Measurements from ENCODE around the gene USP31. TPM values are rescaled to one million over a fixed set of nuclear protein-coding genes. Genes with fewer than 3 reads are reported as not detected.
"Not testable (repeated sequence)": the region's sequence is repeated elsewhere in the genome, so short reads cannot be mapped to it uniquely, and the experiment has no call there.

The USP31 gene
- total RNA-seq, 1 donor from 2014 or later, result 32.2 TPM

- Histone ChIP-seq H3K9me3 (no peaks in the 10 kb centered on the region), H3K4me1 (peaks cover 8% of the 10 kb centered on the region), H3K27me3 (no peaks in the 10 kb centered on the region), H3K4me3 (no peak overlapping the region), H3K36me3 (peaks cover 0 to 32% of the 10 kb centered on the region in 2 donors), H3K27ac (no peak overlapping the region)
- TF ChIP-seq POLR2A (IDR thresholded peaks at IDR 0.05) (no peak), CTCF (IDR thresholded peaks at IDR 0.05) (no peak), POLR2AphosphoS5 (IDR thresholded peaks at IDR 0.05; ENCODE audit: insufficient read depth in 1 of 2, low read depth in 1 of 2) (no peak)
- intact Hi-C loops (cut with DNase I), result no loop called here
- no peak for DNase-seq (ENCODE audit: extremely low spot score in 2 of 2)
Measured at GRCh38 chr16:23104032-23104955, 45.0 kb downstream of the USP31 start.

- no peak overlapping the region for H3K27ac ChIP-seq
- H3K27me3 ChIP-seq, result no peaks in the 10 kb centered on the region
- intact Hi-C loops (cut with DNase I), result no loop called here
- peaks cover 8% of the 10 kb centered on the region for H3K4me1 ChIP-seq
- DNase-seq (ENCODE audit: extremely low spot score in 2 of 2), result no peak
- TF ChIP-seq POLR2AphosphoS5 (IDR thresholded peaks at IDR 0.05; ENCODE audit: insufficient read depth in 1 of 2, low read depth in 1 of 2), result no peak
- no peak for TF ChIP-seq CTCF (IDR thresholded peaks at IDR 0.05)
- TF ChIP-seq POLR2A (IDR thresholded peaks at IDR 0.05), result no peak
- no peaks in the 10 kb centered on the region for H3K9me3 ChIP-seq
- H3K36me3 ChIP-seq, result peaks cover 0 to 32% of the 10 kb centered on the region in 2 donors
- H3K4me3 ChIP-seq, result no peak overlapping the region
Measured at GRCh38 chr16:23103603-23104002, 45.6 kb downstream of the USP31 start.

- Histone ChIP-seq H3K36me3 (peaks cover 0 to 21% of the 10 kb centered on the region in 2 donors), H3K27ac (no peak overlapping the region), H3K4me3 (no peak overlapping the region), H3K4me1 (no peaks in the 10 kb centered on the region), H3K27me3 (no peaks in the 10 kb centered on the region), H3K9me3 (no peaks in the 10 kb centered on the region)
- DNase-seq (ENCODE audit: extremely low spot score in 2 of 2), result no peak
- TF ChIP-seq POLR2A (IDR thresholded peaks at IDR 0.05), result no peak
- TF ChIP-seq POLR2AphosphoS5 (IDR thresholded peaks at IDR 0.05; ENCODE audit: insufficient read depth in 1 of 2, low read depth in 1 of 2), result no peak
- TF ChIP-seq CTCF (IDR thresholded peaks at IDR 0.05), result no peak
- intact Hi-C loops (cut with DNase I), result no loop called here
Measured at GRCh38 chr16:23101012-23101550, 48.2 kb downstream of the USP31 start.

GRCh38 chr16:23096450-23096849, 52.8 kb downstream of the USP31 start:
- peaks cover 0 to 18% of the 10 kb centered on the region in 2 donors for H3K36me3 ChIP-seq
- H3K9me3 ChIP-seq; intact Hi-C loops (cut with DNase I); H3K4me1 ChIP-seq; DNase-seq (ENCODE audit: extremely low spot score in 2 of 2); H3K27me3 ChIP-seq; H3K4me3 ChIP-seq; H3K27ac ChIP-seq: not testable (repeated sequence)

GRCh38 chr16:23094136-23094535, 55.1 kb downstream of the USP31 start:
- H3K27me3 ChIP-seq; H3K4me3 ChIP-seq; H3K9me3 ChIP-seq; H3K27ac ChIP-seq; H3K4me1 ChIP-seq; DNase-seq (ENCODE audit: extremely low spot score in 2 of 2); intact Hi-C loops (cut with DNase I): not testable (repeated sequence)
- H3K36me3 ChIP-seq, result peaks cover 0 to 26% of the 10 kb centered on the region in 2 donors

GRCh38 chr16:23092801-23093117, 56.5 kb downstream of the USP31 start:
- no peaks in the 10 kb centered on the region for H3K9me3 ChIP-seq
- intact Hi-C loops (cut with DNase I), result no loop called here
- H3K27me3 ChIP-seq, result no peaks in the 10 kb centered on the region
- TF ChIP-seq POLR2A (IDR thresholded peaks at IDR 0.05) (no peak), CTCF (IDR thresholded peaks at IDR 0.05) (no peak), POLR2AphosphoS5 (IDR thresholded peaks at IDR 0.05; ENCODE audit: insufficient read depth in 1 of 2, low read depth in 1 of 2) (no peak)
- H3K27ac ChIP-seq, result no peak overlapping the region
- no peak for DNase-seq (ENCODE audit: extremely low spot score in 2 of 2)
- no peak overlapping the region for H3K4me3 ChIP-seq
- no peaks in the 10 kb centered on the region for H3K4me1 ChIP-seq
- H3K36me3 ChIP-seq, result peaks cover 0 to 36% of the 10 kb centered on the region in 2 donors

Data from vagina (tissue), 2 donors.